SK-N-SH treated with all-trans-retinoic acid at 6 μM for 48 hours (cell line): ENCODE results near the gene TMEM131L.
A peak's percentile ranks its signal among the peaks of the same experiment; 100 is the strongest.

ENCODE experiments used
- ATAC-seq: fragments of 200-7000 bp; cut with Tn5 transposase; 3 replicates; pipeline ENCODE4 v1.9.1; 2020; ENCODE audit warnings: mild to moderate bottlenecking, moderate library complexity
- ARNTL ChIP-seq: fragments of 450-650 bp; formaldehyde crosslinking; IDR thresholded peaks from 2 replicates; pipeline ENCODE4 v1.5.0; 2020; ENCODE audit warnings: low read depth, mild to moderate bottlenecking, moderate library complexity, borderline replicate concordance
- BACH2 ChIP-seq: fragments of 250-450 bp; sonication (Bioruptor Pico); IDR thresholded peaks from 2 replicates; pipeline ENCODE4 v1.9.0; 2021; ENCODE audit warnings: mild to moderate bottlenecking, borderline replicate concordance
- CREB5 ChIP-seq: fragments of 250-450 bp; sonication (Bioruptor Pico); IDR thresholded peaks from 2 replicates; pipeline ENCODE4 v1.5.1; 2020; ENCODE audit warnings: low read depth, mild to moderate bottlenecking, moderate library complexity
- CSDC2 ChIP-seq: fragments of 250-450 bp; sonication (Bioruptor Pico); IDR thresholded peaks from 2 replicates; pipeline ENCODE4 v1.5.0; 2020; ENCODE audit warnings: mild to moderate bottlenecking, moderate library complexity
- CSRNP3 ChIP-seq: fragments of 250-450 bp; sonication (Bioruptor Pico); IDR thresholded peaks from 2 replicates; pipeline ENCODE4 v1.5.1; 2021; ENCODE audit warnings: mild to moderate bottlenecking, moderate library complexity
- ESRRG ChIP-seq: fragments of 250-450 bp; sonication (Bioruptor Pico); IDR thresholded peaks from 2 replicates; pipeline ENCODE4 v1.6.1; 2021; ENCODE audit warnings: mild to moderate bottlenecking
- GLIS3 ChIP-seq: fragments of 250-450 bp; sonication (Bioruptor Pico); IDR thresholded peaks from 2 replicates; pipeline ENCODE4 v1.5.0; 2020; ENCODE audit warnings: mild to moderate bottlenecking, moderate library complexity
- ISL1 ChIP-seq: fragments of 250-450 bp; sonication (Bioruptor Pico); IDR thresholded peaks from 2 replicates; pipeline ENCODE4 v2.1.2; 2022; ENCODE audit warnings: mild to moderate bottlenecking, moderate library complexity
- OSR1 ChIP-seq: fragments of 250-450 bp; sonication (Bioruptor Pico); IDR thresholded peaks from 2 replicates; pipeline ENCODE4 v1.8.0; 2022; ENCODE audit warnings: moderate library complexity, mild to moderate bottlenecking, inconsistent platforms
- PPARA ChIP-seq: fragments of 250-450 bp; sonication (Bioruptor Pico); IDR thresholded peaks from 2 replicates; pipeline ENCODE4 v1.5.0; 2020; ENCODE audit warnings: mild to moderate bottlenecking, borderline replicate concordance
- SNAI2 ChIP-seq: fragments of 250-450 bp; sonication (Bioruptor Pico); IDR thresholded peaks from 2 replicates; pipeline ENCODE4 v1.5.0; 2020; ENCODE audit warnings: mild to moderate bottlenecking, moderate library complexity
- TOX ChIP-seq: fragments of 250-450 bp; sonication (Bioruptor Pico); IDR thresholded peaks from 2 replicates; pipeline ENCODE4 v1.8.0; 2021; ENCODE audit warnings: mild to moderate bottlenecking, moderate library complexity, borderline replicate concordance
- ZC3H10 ChIP-seq: fragments of 250-450 bp; sonication (Bioruptor Pico); IDR thresholded peaks from 2 replicates; pipeline ENCODE4 v1.5.1; 2021; ENCODE audit warnings: mild to moderate bottlenecking, moderate library complexity
- ZFP3 ChIP-seq: fragments of 250-450 bp; sonication (Bioruptor Pico); IDR thresholded peaks from 2 replicates; pipeline ENCODE4 v1.5.0; 2020; ENCODE audit warnings: mild to moderate bottlenecking, moderate library complexity
- ZFP30 ChIP-seq: fragments of 450-650 bp; formaldehyde crosslinking; IDR thresholded peaks from 2 replicates; pipeline ENCODE4 v1.5.0; 2022; ENCODE audit warnings: mild to moderate bottlenecking, moderate library complexity
- ZNF565 ChIP-seq: fragments of 450-650 bp; formaldehyde crosslinking; conservative IDR thresholded peaks from 2 replicates; pipeline ENCODE4 v1.5.0; 2020; ENCODE audit warnings: low read depth, mild to moderate bottlenecking, moderate library complexity
- ZNF70 ChIP-seq: fragments of 450-650 bp; formaldehyde crosslinking; IDR thresholded peaks from 2 replicates; pipeline ENCODE4 v1.5.0; 2020; ENCODE audit warnings: mild to moderate bottlenecking, moderate library complexity
- ZNF8 ChIP-seq: fragments of 450-650 bp; formaldehyde crosslinking; IDR thresholded peaks from 2 replicates; pipeline ENCODE4 v1.5.0; 2020; ENCODE audit warnings: mild to moderate bottlenecking, moderate library complexity
- TF ChIP-seq, protein P1 (sequence below): fragments of 250-450 bp; sonication (Bioruptor Pico); IDR thresholded peaks from 2 replicates; pipeline ENCODE4 v1.5.0; 2020; ENCODE audit warnings: mild to moderate bottlenecking, moderate library complexity
- TF ChIP-seq, protein P2 (sequence below): fragments of 250-450 bp; sonication (Bioruptor Pico); IDR thresholded peaks from 2 replicates; pipeline ENCODE4 v1.8.0; 2021; ENCODE audit warnings: low read depth, mild to moderate bottlenecking, moderate library complexity, borderline replicate concordance
- TF ChIP-seq, protein P3 (sequence below): fragments of 250-450 bp; sonication (Bioruptor Pico); IDR thresholded peaks from 2 replicates; pipeline ENCODE4 v1.8.0; 2020; ENCODE audit warnings: mild to moderate bottlenecking, moderate library complexity, borderline replicate concordance

Gene TMEM131L

DNA sequence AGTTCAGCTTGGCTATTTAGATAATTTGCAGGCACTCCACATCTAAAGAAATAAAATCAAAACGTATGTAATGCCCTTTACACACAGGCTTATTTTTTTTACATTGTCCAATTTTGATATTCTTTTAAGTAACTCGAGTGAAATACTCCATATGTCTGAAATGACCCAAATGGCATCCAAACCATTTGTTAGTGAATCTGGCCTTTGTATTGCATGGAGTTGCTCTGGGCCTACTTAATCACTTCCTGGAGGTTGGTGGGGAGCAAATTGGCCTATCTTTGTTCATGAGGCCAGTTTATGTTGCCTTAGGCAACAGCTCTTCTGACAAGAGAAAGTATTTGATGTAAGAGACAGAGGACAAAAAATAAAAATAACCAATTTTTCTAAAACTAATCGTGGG is 47.6 kb upstream of the TMEM131L start:
- TF ChIP-seq, protein P1, sequence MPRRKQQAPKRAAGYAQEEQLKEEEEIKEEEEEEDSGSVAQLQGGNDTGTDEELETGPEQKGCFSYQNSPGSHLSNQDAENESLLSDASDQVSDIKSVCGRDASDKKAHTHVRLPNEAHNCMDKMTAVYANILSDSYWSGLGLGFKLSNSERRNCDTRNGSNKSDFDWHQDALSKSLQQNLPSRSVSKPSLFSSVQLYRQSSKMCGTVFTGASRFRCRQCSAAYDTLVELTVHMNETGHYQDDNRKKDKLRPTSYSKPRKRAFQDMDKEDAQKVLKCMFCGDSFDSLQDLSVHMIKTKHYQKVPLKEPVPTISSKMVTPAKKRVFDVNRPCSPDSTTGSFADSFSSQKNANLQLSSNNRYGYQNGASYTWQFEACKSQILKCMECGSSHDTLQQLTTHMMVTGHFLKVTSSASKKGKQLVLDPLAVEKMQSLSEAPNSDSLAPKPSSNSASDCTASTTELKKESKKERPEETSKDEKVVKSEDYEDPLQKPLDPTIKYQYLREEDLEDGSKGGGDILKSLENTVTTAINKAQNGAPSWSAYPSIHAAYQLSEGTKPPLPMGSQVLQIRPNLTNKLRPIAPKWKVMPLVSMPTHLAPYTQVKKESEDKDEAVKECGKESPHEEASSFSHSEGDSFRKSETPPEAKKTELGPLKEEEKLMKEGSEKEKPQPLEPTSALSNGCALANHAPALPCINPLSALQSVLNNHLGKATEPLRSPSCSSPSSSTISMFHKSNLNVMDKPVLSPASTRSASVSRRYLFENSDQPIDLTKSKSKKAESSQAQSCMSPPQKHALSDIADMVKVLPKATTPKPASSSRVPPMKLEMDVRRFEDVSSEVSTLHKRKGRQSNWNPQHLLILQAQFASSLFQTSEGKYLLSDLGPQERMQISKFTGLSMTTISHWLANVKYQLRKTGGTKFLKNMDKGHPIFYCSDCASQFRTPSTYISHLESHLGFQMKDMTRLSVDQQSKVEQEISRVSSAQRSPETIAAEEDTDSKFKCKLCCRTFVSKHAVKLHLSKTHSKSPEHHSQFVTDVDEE = no peak
- 0 out of 2 replicates have a peak, but pooled peaks have one; percentile 11 for TF ChIP-seq ZNF70
- ATAC-seq = peak; percentile 44; the same call in 1 of the 3 replicates

- no peak for TF ChIP-seq CSRNP3 (CRISPR knock-in tag)
- ATAC-seq = no peak
Measured at GRCh38 chr4:153419029-153419428, 47.1 kb upstream of the TMEM131L start.

DNA sequence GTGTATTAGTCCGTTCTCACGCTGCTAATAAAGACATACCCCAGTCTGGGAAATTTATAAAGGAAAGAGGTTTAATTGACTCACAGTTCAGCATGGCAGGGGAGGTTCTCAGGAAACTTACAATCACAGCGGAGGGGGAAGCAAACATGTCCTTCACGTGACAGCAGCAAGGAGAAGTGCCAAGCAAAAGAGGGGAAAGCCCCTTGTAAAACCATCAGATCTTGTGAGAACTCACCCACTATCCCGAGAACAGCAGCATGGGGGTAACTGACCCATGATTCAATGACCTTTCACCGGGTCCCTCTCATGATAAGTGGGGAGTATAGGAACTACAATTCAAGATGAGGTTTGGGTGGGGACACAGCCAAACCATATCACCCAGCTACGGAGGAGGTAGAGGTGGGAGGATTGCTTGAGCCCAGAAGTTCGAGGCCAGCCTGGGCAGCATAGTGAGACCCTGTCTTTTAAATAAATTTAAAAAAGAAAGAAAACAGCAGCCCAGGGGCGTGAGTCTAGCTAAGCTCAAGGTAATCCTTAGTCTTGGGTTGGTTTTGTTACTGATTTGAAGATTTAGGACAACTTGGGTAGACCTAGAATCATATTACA is 46.4 kb upstream of the TMEM131L start:
- TF ChIP-seq ZNF565 (CRISPR knock-in tag) = no peak
- TF ChIP-seq ZC3H10 = no peak
- TF ChIP-seq ISL1 (CRISPR knock-in tag) = no peak
- no peak for TF ChIP-seq CSRNP3 (CRISPR knock-in tag)
- TF ChIP-seq, protein P2, sequence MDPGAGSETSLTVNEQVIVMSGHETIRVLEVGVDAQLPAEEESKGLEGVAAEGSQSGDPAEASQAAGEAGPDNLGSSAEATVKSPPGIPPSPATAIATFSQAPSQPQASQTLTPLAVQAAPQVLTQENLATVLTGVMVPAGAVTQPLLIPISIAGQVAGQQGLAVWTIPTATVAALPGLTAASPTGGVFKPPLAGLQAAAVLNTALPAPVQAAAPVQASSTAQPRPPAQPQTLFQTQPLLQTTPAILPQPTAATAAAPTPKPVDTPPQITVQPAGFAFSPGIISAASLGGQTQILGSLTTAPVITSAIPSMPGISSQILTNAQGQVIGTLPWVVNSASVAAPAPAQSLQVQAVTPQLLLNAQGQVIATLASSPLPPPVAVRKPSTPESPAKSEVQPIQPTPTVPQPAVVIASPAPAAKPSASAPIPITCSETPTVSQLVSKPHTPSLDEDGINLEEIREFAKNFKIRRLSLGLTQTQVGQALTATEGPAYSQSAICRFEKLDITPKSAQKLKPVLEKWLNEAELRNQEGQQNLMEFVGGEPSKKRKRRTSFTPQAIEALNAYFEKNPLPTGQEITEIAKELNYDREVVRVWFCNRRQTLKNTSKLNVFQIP (CRISPR knock-in tag) = no peak
- no peak for TF ChIP-seq CREB5
- TF ChIP-seq CSDC2 = no peak
- no peak for TF ChIP-seq BACH2
- no peak for TF ChIP-seq ESRRG (CRISPR knock-in tag)
- TF ChIP-seq ARNTL (CRISPR knock-in tag) = no peak
- no peak for TF ChIP-seq GLIS3 (CRISPR knock-in tag)
- TF ChIP-seq ZNF8 (CRISPR knock-in tag) = no peak
- no peak for TF ChIP-seq SNAI2 (CRISPR knock-in tag)
- no peak for ATAC-seq

DNA sequence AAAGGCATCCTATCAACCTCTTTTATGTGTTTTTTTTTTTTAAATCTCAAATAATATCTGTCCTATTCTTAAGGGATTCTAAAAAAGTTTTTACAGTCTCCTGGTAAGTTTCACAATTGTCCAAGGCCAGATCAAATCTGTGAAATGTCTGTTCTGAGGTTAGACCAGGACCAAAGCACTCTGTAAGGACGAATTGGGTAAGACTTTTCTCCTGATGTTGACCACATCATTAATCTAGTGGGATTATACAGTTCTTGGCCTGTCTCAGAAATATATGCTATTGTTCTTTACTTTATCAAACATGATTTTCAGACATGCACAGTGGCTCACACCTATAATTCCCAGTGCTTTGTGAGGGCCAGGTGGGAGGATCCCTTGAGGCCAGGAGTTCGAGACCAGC is 45.8 kb upstream of the TMEM131L start:
- no peak for ATAC-seq
- TF ChIP-seq SNAI2 (CRISPR knock-in tag) = no peak
- TF ChIP-seq CREB5 = no peak
- TF ChIP-seq GLIS3 (CRISPR knock-in tag) = no peak
- TF ChIP-seq ZFP30 (CRISPR knock-in tag) = no peak
- no peak for TF ChIP-seq ARNTL (CRISPR knock-in tag)
- TF ChIP-seq ZNF565 (CRISPR knock-in tag) = no peak
- TF ChIP-seq ESRRG (CRISPR knock-in tag) = no peak
- TF ChIP-seq, protein P2 (CRISPR knock-in tag) = no peak
- TF ChIP-seq, protein P3, sequence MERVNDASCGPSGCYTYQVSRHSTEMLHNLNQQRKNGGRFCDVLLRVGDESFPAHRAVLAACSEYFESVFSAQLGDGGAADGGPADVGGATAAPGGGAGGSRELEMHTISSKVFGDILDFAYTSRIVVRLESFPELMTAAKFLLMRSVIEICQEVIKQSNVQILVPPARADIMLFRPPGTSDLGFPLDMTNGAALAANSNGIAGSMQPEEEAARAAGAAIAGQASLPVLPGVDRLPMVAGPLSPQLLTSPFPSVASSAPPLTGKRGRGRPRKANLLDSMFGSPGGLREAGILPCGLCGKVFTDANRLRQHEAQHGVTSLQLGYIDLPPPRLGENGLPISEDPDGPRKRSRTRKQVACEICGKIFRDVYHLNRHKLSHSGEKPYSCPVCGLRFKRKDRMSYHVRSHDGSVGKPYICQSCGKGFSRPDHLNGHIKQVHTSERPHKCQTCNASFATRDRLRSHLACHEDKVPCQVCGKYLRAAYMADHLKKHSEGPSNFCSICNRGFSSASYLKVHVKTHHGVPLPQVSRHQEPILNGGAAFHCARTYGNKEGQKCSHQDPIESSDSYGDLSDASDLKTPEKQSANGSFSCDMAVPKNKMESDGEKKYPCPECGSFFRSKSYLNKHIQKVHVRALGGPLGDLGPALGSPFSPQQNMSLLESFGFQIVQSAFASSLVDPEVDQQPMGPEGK (CRISPR knock-in tag) = no peak
- no peak for TF ChIP-seq ZFP3
- no peak for TF ChIP-seq TOX (CRISPR knock-in tag)
- no peak for TF ChIP-seq PPARA (CRISPR knock-in tag)
- TF ChIP-seq OSR1 (CRISPR knock-in tag) = no peak
- TF ChIP-seq, all 23 proteins: peak for 0
